Measurements from ENCODE around the gene PALLD. TPM values are rescaled to one million over a fixed set of nuclear protein-coding genes. Genes with fewer than 3 reads are reported as not detected.

PALLD gene
- total RNA-seq, 1 donor from 2014 or later, result 85.7 TPM

GRCh38 chr4:168667921-168668320, 171.1 kb downstream of the PALLD start:
- Mint-ChIP-seq H3K4me3 (no peak overlapping the region), H3K9me3 (no peaks in the 10 kb centered on the region)

GRCh38 chr4:168673476-168673875, 176.6 kb downstream of the PALLD start:
- Mint-ChIP-seq H3K36me3 (peaks cover 25% of the 10 kb centered on the region), H3K4me3 (no peak overlapping the region), H3K9me3 (no peaks in the 10 kb centered on the region), H3K27me3 (ENCODE audit: insufficient read depth, low read depth) (no peaks in the 10 kb centered on the region), H3K4me1 (peaks cover 10% of the 10 kb centered on the region), H3K27ac (no peak overlapping the region)
- Histone ChIP-seq H3K9me3 (ENCODE audit: low read depth) (no peaks in the 10 kb centered on the region), H3K27me3 (no peaks in the 10 kb centered on the region), H3K27ac (no peak overlapping the region), H3K36me3 (no peaks in the 10 kb centered on the region), H3F3A (ENCODE audit: low read depth) (no peaks in the 10 kb centered on the region), H3K4me2 (no peak overlapping the region), H3K79me2 (ENCODE audit: low read depth) (no peaks in the 10 kb centered on the region), H3K4me3 (no peak overlapping the region), H2AFZ (replicated peaks) (no peak overlapping the region), H3K4me1 (peaks cover 10% of the 10 kb centered on the region), H4K20me1 (ENCODE audit: low read depth) (no peaks in the 10 kb centered on the region), H3K9ac (no peak overlapping the region)
- DNase-seq (ENCODE audit: low spot score), result no peak
- TF ChIP-seq EZH2phosphoT487 (IDR thresholded peaks at IDR 0.05) (no peak), CTCF (IDR thresholded peaks at IDR 0.05) (no peak), EZH2 (IDR thresholded peaks at IDR 0.05) (no peak)

More at GRCh38 chr4:168667921-168668320, 171.1 kb downstream of the PALLD start:
- DNase-seq (ENCODE audit: low spot score), result no peak
- H3K4me1 Mint-ChIP-seq, result peaks cover 15% of the 10 kb centered on the region
- Histone ChIP-seq H3K36me3 (no peaks in the 10 kb centered on the region), H3K27me3 (no peaks in the 10 kb centered on the region), H2AFZ (replicated peaks) (no peak overlapping the region), H3K9me3 (ENCODE audit: low read depth) (no peaks in the 10 kb centered on the region), H3K4me3 (no peak overlapping the region), H3K9ac (no peak overlapping the region), H3K27ac (no peak overlapping the region), H4K20me1 (ENCODE audit: low read depth) (no peaks in the 10 kb centered on the region), H3K4me2 (no peak overlapping the region), H3K4me1 (peaks cover 3% of the 10 kb centered on the region), H3K79me2 (ENCODE audit: low read depth) (peaks cover 46% of the 10 kb centered on the region), H3F3A (ENCODE audit: low read depth) (no peaks in the 10 kb centered on the region)
- H3K27ac Mint-ChIP-seq, result no peak overlapping the region
- peaks cover 14% of the 10 kb centered on the region for H3K36me3 Mint-ChIP-seq
- no peaks in the 10 kb centered on the region for H3K27me3 Mint-ChIP-seq (ENCODE audit: insufficient read depth, low read depth)
- no peak for TF ChIP-seq EZH2 (IDR thresholded peaks at IDR 0.05)
- TF ChIP-seq EZH2phosphoT487 (IDR thresholded peaks at IDR 0.05), result no peak
- no peak for TF ChIP-seq CTCF (IDR thresholded peaks at IDR 0.05)

GRCh38 chr4:168674077-168674747, 177.4 kb downstream of the PALLD start:
- H3K27ac ChIP-seq, result no peak overlapping the region
- H2AFZ ChIP-seq (replicated peaks), result no peak overlapping the region

More at GRCh38 chr4:168674077-168674747, 177.4 kb downstream of the PALLD start:
- Histone ChIP-seq H3K4me2 (no peak overlapping the region), H3K4me3 (no peak overlapping the region), H4K20me1 (ENCODE audit: low read depth) (no peaks in the 10 kb centered on the region), H3K9ac (no peak overlapping the region), H3K9me3 (ENCODE audit: low read depth) (no peaks in the 10 kb centered on the region), H3K27me3 (no peaks in the 10 kb centered on the region), H3F3A (ENCODE audit: low read depth) (no peaks in the 10 kb centered on the region), H3K79me2 (ENCODE audit: low read depth) (no peaks in the 10 kb centered on the region), H3K36me3 (no peaks in the 10 kb centered on the region), H3K4me1 (peaks cover 10% of the 10 kb centered on the region)
- Mint-ChIP-seq H3K27ac (no peak overlapping the region), H3K4me3 (no peak overlapping the region), H3K9me3 (no peaks in the 10 kb centered on the region), H3K36me3 (peaks cover 22% of the 10 kb centered on the region), H3K27me3 (ENCODE audit: insufficient read depth, low read depth) (peaks cover 2% of the 10 kb centered on the region), H3K4me1 (peaks cover 10% of the 10 kb centered on the region)
- DNase-seq (ENCODE audit: low spot score), result no peak
- TF ChIP-seq CTCF (IDR thresholded peaks at IDR 0.05) (no peak), EZH2 (IDR thresholded peaks at IDR 0.05) (no peak), EZH2phosphoT487 (IDR thresholded peaks at IDR 0.05) (no peak)
